Gastrocnemius medialis (tissue), 4 donors: ENCODE data around the gene DSCAML1.

ENCODE experiments used
- CTCF ChIP-seq, 5 experiments: fragments of 450-650 bp in 3 of 5; fragments of 200-600 bp in 2 of 5; sonication (generic) in 2 of 5; IDR thresholded peaks in 4 of 5; conservative IDR thresholded peaks in 1 of 5; 1 replicate in 4 of 5; 2 replicates in 1 of 5; pipeline ENCODE4 v1.5.1; 2016 to 2019; ENCODE audit warnings: antibody characterized with exemption in 5 of 5, mild to moderate bottlenecking in 3 of 5, moderate library complexity in 3 of 5
- POLR2A ChIP-seq, 2 donors: fragments of 450-650 bp; IDR thresholded peaks; one replicate each; pipeline ENCODE4 v1.6.1; 2017; ENCODE audit warnings: antibody characterized with exemption in 2 of 2, mild to moderate bottlenecking in 2 of 2, moderate library complexity in 2 of 2

- TF ChIP-seq CTCF (IDR thresholded peaks at IDR 0.05 in 4 of 5, conservative IDR thresholded peaks at IDR 0.05 in 1 of 5) (no peak), POLR2A (IDR thresholded peaks at IDR 0.05) (no peak)
Measured at GRCh38 chr11:117601006-117601708, 195.9 kb downstream of the DSCAML1 start.
